ENCODE data around the gene GFPT2.

Gene GFPT2

GRCh38 chr5:180378438-180379344 is 25.6 kb upstream of the GFPT2 start:
- DNase-seq, result no peak

GRCh38 chr5:180377556-180378197 is 24.5 kb upstream of the GFPT2 start:
- DNase-seq, result no peak

- no peak for DNase-seq
Measured at GRCh38 chr5:180376511-180376910, 23.4 kb upstream of the GFPT2 start.

GRCh38 chr5:180375955-180376354 is 22.8 kb upstream of the GFPT2 start:
- DNase-seq, result no peak

- no peak for DNase-seq
Measured at GRCh38 chr5:180375291-180375690, 22.2 kb upstream of the GFPT2 start.

- no peak for DNase-seq
Measured at GRCh38 chr5:180373870-180374269, 20.7 kb upstream of the GFPT2 start.

GRCh38 chr5:180373454-180373853 is 20.3 kb upstream of the GFPT2 start:
- no peak for DNase-seq

GRCh38 chr5:180371949-180372348 is 18.8 kb upstream of the GFPT2 start:
- no peak for DNase-seq

- no peak for DNase-seq
Measured at GRCh38 chr5:180370861-180371641, 17.9 kb upstream of the GFPT2 start.

- no peak for DNase-seq
Measured at GRCh38 chr5:180367991-180368390, 14.9 kb upstream of the GFPT2 start.

GRCh38 chr5:180367300-180367699 is 14.2 kb upstream of the GFPT2 start:
- DNase-seq, result peak; percentile 46

- no peak for DNase-seq
Measured at GRCh38 chr5:180366326-180366725, 13.2 kb upstream of the GFPT2 start.

GRCh38 chr5:180365829-180366228 is 12.7 kb upstream of the GFPT2 start:
- no peak for DNase-seq

- DNase-seq, result no peak
Measured at GRCh38 chr5:180364306-180364856, 11.2 kb upstream of the GFPT2 start.

GRCh38 chr5:180360078-180360957 is 7.2 kb upstream of the GFPT2 start:
- DNase-seq, result no peak

- DNase-seq, result no peak
Measured at GRCh38 chr5:180358694-180359093, 5.6 kb upstream of the GFPT2 start.

- no peak for DNase-seq
Measured at GRCh38 chr5:180358179-180358578, 5.0 kb upstream of the GFPT2 start.

- no peak for DNase-seq
Measured at GRCh38 chr5:180354966-180355365, 1.8 kb upstream of the GFPT2 start.

- no peak for DNase-seq
Measured at GRCh38 chr5:180353980-180354452, 880 bp upstream of the GFPT2 start.

GRCh38 chr5:180352116-180353047 is 754 bp downstream of the GFPT2 start:
- no peak for DNase-seq

Data from CD4-positive, alpha-beta T cell treated with Interleukin-21 for 1 hour (primary cell).